Measurements from ENCODE around the gene CCDC50. TPM values are rescaled to one million over a fixed set of nuclear protein-coding genes. Genes with fewer than 3 reads are reported as not detected.

CCDC50 gene
- 48.2 and 48.4 TPM in 2 replicates for total RNA-seq
- long read RNA-seq, transcript CCDC50-202 (11 exons, 1,926 nt) = major isoform, 16 of 23 reads
- long read RNA-seq, partial matches to known transcripts = 1 of 23 reads
- long read RNA-seq, other reads (novel, unspliced or antisense) = 6 of 23 reads

- Mint-ChIP-seq H3K9me3 (no peaks in the 10 kb centered on the region), H3K4me1 (peaks cover 42% of the 10 kb centered on the region), H3K27me3 (ENCODE audit: low read depth) (no peaks in the 10 kb centered on the region), H3K4me3 (peak within 1 kb of the TSS; percentile 94), H3K36me3 (ENCODE audit: low read depth) (no peaks in the 10 kb centered on the region), H3K27ac (ENCODE audit: unreplicated experiment) (peak within 1 kb of the TSS; percentile 95)
- peak; percentile 31 for TF ChIP-seq CTCF (conservative IDR thresholded peaks at IDR 0.05)
- DNase-seq (ENCODE audit: low read depth, low spot score) = peak; percentile 72
Observed at GRCh38 chr3:191328962-191329653, at the start of gene CCDC50. CCDC50 (plus strand) TSS chr3:191329394; CDS start chr3:191329675, 281 bp downstream.

- Mint-ChIP-seq H3K27me3 (ENCODE audit: low read depth) (no peaks in the 10 kb centered on the region), H3K36me3 (ENCODE audit: low read depth) (no peaks in the 10 kb centered on the region), H3K27ac (ENCODE audit: unreplicated experiment) (no peak overlapping the region), H3K4me1 (no peaks in the 10 kb centered on the region), H3K4me3 (no peak overlapping the region), H3K9me3 (no peaks in the 10 kb centered on the region)
- DNase-seq (ENCODE audit: low read depth, low spot score) = no peak
- no peak for TF ChIP-seq CTCF (conservative IDR thresholded peaks at IDR 0.05)
Observed at GRCh38 chr3:191280111-191280510, 49.1 kb upstream of the CCDC50 start.

GRCh38 chr3:191280882-191281281 lies 48.3 kb upstream of the CCDC50 start:
- Mint-ChIP-seq H3K4me1 (no peaks in the 10 kb centered on the region), H3K27ac (ENCODE audit: unreplicated experiment) (no peak overlapping the region), H3K27me3 (ENCODE audit: low read depth) (no peaks in the 10 kb centered on the region), H3K9me3 (no peaks in the 10 kb centered on the region), H3K4me3 (no peak overlapping the region), H3K36me3 (ENCODE audit: low read depth) (no peaks in the 10 kb centered on the region)
- no peak for TF ChIP-seq CTCF (conservative IDR thresholded peaks at IDR 0.05)
- DNase-seq (ENCODE audit: low read depth, low spot score) = no peak

GRCh38 chr3:191282251-191283185 lies 46.7 kb upstream of the CCDC50 start:
- TF ChIP-seq CTCF (conservative IDR thresholded peaks at IDR 0.05) = no peak
- no peaks in the 10 kb centered on the region for H3K36me3 Mint-ChIP-seq (ENCODE audit: low read depth)
- H3K27ac Mint-ChIP-seq (ENCODE audit: unreplicated experiment) = no peak overlapping the region
- no peaks in the 10 kb centered on the region for H3K4me1 Mint-ChIP-seq
- H3K9me3 Mint-ChIP-seq = no peaks in the 10 kb centered on the region
- no peak for DNase-seq (ENCODE audit: low read depth, low spot score)
- H3K4me3 Mint-ChIP-seq = no peak overlapping the region
- H3K27me3 Mint-ChIP-seq (ENCODE audit: low read depth) = no peaks in the 10 kb centered on the region

GRCh38 chr3:191283400-191283799 lies 45.8 kb upstream of the CCDC50 start:
- no peak overlapping the region for H3K27ac Mint-ChIP-seq (ENCODE audit: unreplicated experiment)
- no peak for DNase-seq (ENCODE audit: low read depth, low spot score)
- no peaks in the 10 kb centered on the region for H3K4me1 Mint-ChIP-seq
- H3K4me3 Mint-ChIP-seq = no peak overlapping the region
- H3K36me3 Mint-ChIP-seq (ENCODE audit: low read depth) = no peaks in the 10 kb centered on the region
- TF ChIP-seq CTCF (conservative IDR thresholded peaks at IDR 0.05) = no peak
- H3K27me3 Mint-ChIP-seq (ENCODE audit: low read depth) = no peaks in the 10 kb centered on the region
- no peaks in the 10 kb centered on the region for H3K9me3 Mint-ChIP-seq

All from neural crest cell (in vitro differentiated cells).